ENCODE measurements around the gene MLLT10.

Gene MLLT10

GRCh38 chr10:21757185-21757901 lies 223.3 kb downstream of the MLLT10 start:
- peaks cover 7% of the 10 kb centered on the region for H3K36me3 ChIP-seq (ENCODE audit: insufficient read depth, insufficient read length, low read length)
- TF ChIP-seq ZNF274 (IDR thresholded peaks at IDR 0.05; ENCODE audit: low read depth, low read length) (no peak), YY1 (IDR thresholded peaks at IDR 0.05; ENCODE audit: insufficient read depth, insufficient read length) (no peak), SUZ12 (IDR thresholded peaks at IDR 0.05; ENCODE audit: extremely low read depth, insufficient read depth, insufficient read length) (no peak)
- H3K4me3 ChIP-seq (ENCODE audit: insufficient read length, low read depth), result no peak overlapping the region
- H3K27me3 ChIP-seq (ENCODE audit: insufficient read depth, insufficient read length), result no peaks in the 10 kb centered on the region
- H3K4me1 ChIP-seq (ENCODE audit: insufficient read depth, insufficient read length), result peaks cover 27% of the 10 kb centered on the region
- no peak overlapping the region for H3K9ac ChIP-seq (ENCODE audit: insufficient read length, low read depth)
- no peak for DNase-seq (ENCODE audit: low read depth, low spot score)
- no peaks in the 10 kb centered on the region for H3K9me3 ChIP-seq (ENCODE audit: insufficient read depth, low read length)

- Histone ChIP-seq H3K9ac (ENCODE audit: insufficient read length, low read depth) (no peak overlapping the region), H3K4me1 (ENCODE audit: insufficient read depth, insufficient read length) (peaks cover 19% of the 10 kb centered on the region), H3K36me3 (ENCODE audit: insufficient read depth, insufficient read length, low read length) (peaks cover 7% of the 10 kb centered on the region), H3K27me3 (ENCODE audit: insufficient read depth, insufficient read length) (no peaks in the 10 kb centered on the region), H3K4me3 (ENCODE audit: insufficient read length, low read depth) (no peak overlapping the region), H3K9me3 (ENCODE audit: insufficient read depth, low read length) (no peaks in the 10 kb centered on the region)
- TF ChIP-seq ZNF274 (IDR thresholded peaks at IDR 0.05; ENCODE audit: low read depth, low read length), result no peak
- TF ChIP-seq YY1 (IDR thresholded peaks at IDR 0.05; ENCODE audit: insufficient read depth, insufficient read length), result no peak
- no peak for TF ChIP-seq SUZ12 (IDR thresholded peaks at IDR 0.05; ENCODE audit: extremely low read depth, insufficient read depth, insufficient read length)
- DNase-seq (ENCODE audit: low read depth, low spot score), result no peak
Measured at GRCh38 chr10:21758239-21758638, 224.2 kb downstream of the MLLT10 start.

- no peak overlapping the region for H3K9ac ChIP-seq (ENCODE audit: insufficient read length, low read depth)
- H3K27me3 ChIP-seq (ENCODE audit: insufficient read depth, insufficient read length), result no peaks in the 10 kb centered on the region
- DNase-seq (ENCODE audit: low read depth, low spot score), result no peak
- TF ChIP-seq SUZ12 (IDR thresholded peaks at IDR 0.05; ENCODE audit: extremely low read depth, insufficient read depth, insufficient read length) (no peak), ZNF274 (IDR thresholded peaks at IDR 0.05; ENCODE audit: low read depth, low read length) (no peak), YY1 (IDR thresholded peaks at IDR 0.05; ENCODE audit: insufficient read depth, insufficient read length) (no peak)
- no peak overlapping the region for H3K4me3 ChIP-seq (ENCODE audit: insufficient read length, low read depth)
- peaks cover 7% of the 10 kb centered on the region for H3K36me3 ChIP-seq (ENCODE audit: insufficient read depth, insufficient read length, low read length)
- no peaks in the 10 kb centered on the region for H3K9me3 ChIP-seq (ENCODE audit: insufficient read depth, low read length)
- H3K4me1 ChIP-seq (ENCODE audit: insufficient read depth, insufficient read length), result peaks cover 18% of the 10 kb centered on the region
Measured at GRCh38 chr10:21758696-21759095, 224.7 kb downstream of the MLLT10 start.

GRCh38 chr10:21759232-21759631 lies 225.2 kb downstream of the MLLT10 start:
- Histone ChIP-seq H3K9me3 (ENCODE audit: insufficient read depth, low read length) (no peaks in the 10 kb centered on the region), H3K27me3 (ENCODE audit: insufficient read depth, insufficient read length) (no peaks in the 10 kb centered on the region), H3K9ac (ENCODE audit: insufficient read length, low read depth) (no peak overlapping the region), H3K36me3 (ENCODE audit: insufficient read depth, insufficient read length, low read length) (peaks cover 7% of the 10 kb centered on the region), H3K4me3 (ENCODE audit: insufficient read length, low read depth) (no peak overlapping the region), H3K4me1 (ENCODE audit: insufficient read depth, insufficient read length) (peaks cover 14% of the 10 kb centered on the region)
- TF ChIP-seq SUZ12 (IDR thresholded peaks at IDR 0.05; ENCODE audit: extremely low read depth, insufficient read depth, insufficient read length) (no peak), YY1 (IDR thresholded peaks at IDR 0.05; ENCODE audit: insufficient read depth, insufficient read length) (no peak), ZNF274 (IDR thresholded peaks at IDR 0.05; ENCODE audit: low read depth, low read length) (no peak)
- no peak for DNase-seq (ENCODE audit: low read depth, low spot score)

- Histone ChIP-seq H3K9me3 (ENCODE audit: insufficient read depth, low read length) (no peaks in the 10 kb centered on the region), H3K27me3 (ENCODE audit: insufficient read depth, insufficient read length) (no peaks in the 10 kb centered on the region), H3K4me3 (ENCODE audit: insufficient read length, low read depth) (no peak overlapping the region), H3K36me3 (ENCODE audit: insufficient read depth, insufficient read length, low read length) (peaks cover 7% of the 10 kb centered on the region), H3K9ac (ENCODE audit: insufficient read length, low read depth) (no peak overlapping the region), H3K4me1 (ENCODE audit: insufficient read depth, insufficient read length) (peaks cover 13% of the 10 kb centered on the region)
- TF ChIP-seq YY1 (IDR thresholded peaks at IDR 0.05; ENCODE audit: insufficient read depth, insufficient read length) (no peak), SUZ12 (IDR thresholded peaks at IDR 0.05; ENCODE audit: extremely low read depth, insufficient read depth, insufficient read length) (no peak), ZNF274 (IDR thresholded peaks at IDR 0.05; ENCODE audit: low read depth, low read length) (no peak)
- DNase-seq (ENCODE audit: low read depth, low spot score), result no peak
Measured at GRCh38 chr10:21760332-21760731, 226.3 kb downstream of the MLLT10 start.

GRCh38 chr10:21764466-21765189 lies 230.6 kb downstream of the MLLT10 start:
- DNase-seq (ENCODE audit: low read depth, low spot score), result no peak
- Histone ChIP-seq H3K9ac (ENCODE audit: insufficient read length, low read depth) (no peak overlapping the region), H3K4me3 (ENCODE audit: insufficient read length, low read depth) (no peak overlapping the region), H3K9me3 (ENCODE audit: insufficient read depth, low read length) (no peaks in the 10 kb centered on the region), H3K27me3 (ENCODE audit: insufficient read depth, insufficient read length) (no peaks in the 10 kb centered on the region), H3K36me3 (ENCODE audit: insufficient read depth, insufficient read length, low read length) (no peaks in the 10 kb centered on the region), H3K4me1 (ENCODE audit: insufficient read depth, insufficient read length) (no peaks in the 10 kb centered on the region)
- TF ChIP-seq ZNF274 (IDR thresholded peaks at IDR 0.05; ENCODE audit: low read depth, low read length) (no peak), YY1 (IDR thresholded peaks at IDR 0.05; ENCODE audit: insufficient read depth, insufficient read length) (no peak), SUZ12 (IDR thresholded peaks at IDR 0.05; ENCODE audit: extremely low read depth, insufficient read depth, insufficient read length) (no peak)

- Histone ChIP-seq H3K9me3 (ENCODE audit: insufficient read depth, low read length) (peaks cover 4% of the 10 kb centered on the region), H3K27me3 (ENCODE audit: insufficient read depth, insufficient read length) (no peaks in the 10 kb centered on the region), H3K4me3 (ENCODE audit: insufficient read length, low read depth) (no peak overlapping the region), H3K9ac (ENCODE audit: insufficient read length, low read depth) (no peak overlapping the region), H3K4me1 (ENCODE audit: insufficient read depth, insufficient read length) (no peaks in the 10 kb centered on the region), H3K36me3 (ENCODE audit: insufficient read depth, insufficient read length, low read length) (no peaks in the 10 kb centered on the region)
- TF ChIP-seq YY1 (IDR thresholded peaks at IDR 0.05; ENCODE audit: insufficient read depth, insufficient read length), result no peak
- TF ChIP-seq SUZ12 (IDR thresholded peaks at IDR 0.05; ENCODE audit: extremely low read depth, insufficient read depth, insufficient read length), result no peak
- TF ChIP-seq ZNF274 (IDR thresholded peaks at IDR 0.05; ENCODE audit: low read depth, low read length), result no peak
- DNase-seq (ENCODE audit: low read depth, low spot score), result no peak
Measured at GRCh38 chr10:21769041-21769440, 235.0 kb downstream of the MLLT10 start.

Measured in NT2/D1 (cell line).